ENCODE data around the gene TEAD1. TPM values are rescaled to one million over a fixed set of nuclear protein-coding genes. Genes with fewer than 3 reads are reported as not detected.

TEAD1 gene
- total and polyA plus RNA-seq, 10 of the 15 experiments (the other 5 are each of a cell fraction or from before 2014, with no cell fraction given) = 0.01 to 0.59 (median 0.04) TPM; not detected in 6

- Histone ChIP-seq H3K27ac (ENCODE audit: control insufficient read depth, insufficient read depth) (no peak overlapping the region), H3K4me2 (ENCODE audit: control insufficient read depth, insufficient read depth) (no peak overlapping the region), H3K4me3 (no peak overlapping the region), H2AFZ (ENCODE audit: control insufficient read depth, low read depth, low read length) (no peak overlapping the region), H3K9ac (ENCODE audit: control insufficient read depth, insufficient read depth, low read length) (no peak overlapping the region), H3K36me3 (ENCODE audit: control insufficient read depth in 2 of 2, insufficient read depth in 2 of 2, low read length in 1 of 2) (no peaks in the 10 kb centered on the region), H3K4me1 (ENCODE audit: control insufficient read depth, insufficient read depth, low read length) (no peaks in the 10 kb centered on the region), H3K27me3 (replicated peaks in 1 of 2; ENCODE audit: control insufficient read depth in 2 of 2, insufficient read depth in 2 of 2, low read length in 1 of 2) (no peaks in the 10 kb centered on the region; a peak in 1 of 4 replicates), H3K9me3 (replicated peaks; ENCODE audit: control insufficient read depth, insufficient read depth, low read length) (no peaks in the 10 kb centered on the region), H3K79me2 (ENCODE audit: control insufficient read depth, insufficient read depth, low read length) (no peaks in the 10 kb centered on the region), H4K20me1 (ENCODE audit: control insufficient read depth, insufficient read depth) (no peaks in the 10 kb centered on the region)
- ChIA-PET CTCF (interaction anchor here (1.6 to 1.8 kb wide), 2 partner anchors 9 to 17 kb away, joined by 5 read pairs; no protein-coding TSS in a partner anchor), POLR2A (no interaction called here), RAD21 (ENCODE audit: unreplicated experiment) (no interaction called here), SMC1A (ENCODE audit: uncharacterized antibody, unreplicated experiment) (no interaction called here)
- DNase-seq (ENCODE audit: low read depth, low spot score) = no peak
- no peak for FAIRE-seq
- in situ Hi-C loops (cut with MboI) = loop anchor here (10.0 kb wide), 1 partner anchor 483 kb away; no protein-coding TSS in a partner anchor
- TF ChIP-seq CTCF (IDR thresholded peaks at IDR 0.05 in 2 of 3, conservative IDR thresholded peaks at IDR 0.05 in 1 of 3; ENCODE audit: control insufficient read depth in 2 of 3, extremely low read depth in 1 of 3, insufficient read depth in 1 of 3, low read depth in 3 of 3, low read length in 3 of 3) = no peak
- TF ChIP-seq NR2C2 (IDR thresholded peaks at IDR 0.05; ENCODE audit: borderline replicate concordance, control insufficient read depth, insufficient read length, low read depth) = no peak
- no peak for TF ChIP-seq ZNF592 (IDR thresholded peaks at IDR 0.05)
- no peak for TF ChIP-seq BCLAF1 (IDR thresholded peaks at IDR 0.05)
- TF ChIP-seq PRDM15 (CRISPR knock-in tag; IDR thresholded peaks at IDR 0.05) = no peak
- TF ChIP-seq RB1 (IDR thresholded peaks at IDR 0.05; ENCODE audit: borderline replicate concordance) = no peak
- TF ChIP-seq ZNF622 (IDR thresholded peaks at IDR 0.05) = no peak
- TF ChIP-seq PKNOX1 (IDR thresholded peaks at IDR 0.05) = no peak
- intact Hi-C loops (cut with micrococcal nuclease; ENCODE audit: unreplicated experiment) = no loop called here
- no TSS peak for BruUV-seq (replicated peaks)
- ATAC-seq = no peak
Measured at GRCh38 chr11:12897390-12897789, 223.2 kb downstream of the TEAD1 start.
